CD4-positive, alpha-beta T cell treated with Interleukin-17A for 1 hour (primary cell): ENCODE results near the gene DPP7.

Experiments
- DNase-seq: peaks from one replicate; pipeline ENCODE4 v3.0.0-alpha.2; 2020

DPP7 gene

GRCh38 chr9:137086531-137087408 lies 27.8 kb downstream of the DPP7 start, which contains the start of gene MAN1B1:
Gene MAN1B1, plus strand, starts transcription at chr9:137086985. Its CDS starts 15 bp downstream, at chr9:137087000.
- DNase-seq, result peak; percentile 99

- peak; percentile 34 for DNase-seq
Measured at GRCh38 chr9:137085920-137086530, 28.5 kb downstream of the DPP7 start.

GRCh38 chr9:137084526-137084925 lies 30.0 kb downstream of the DPP7 start:
- no peak for DNase-seq

- no peak for DNase-seq
Measured at GRCh38 chr9:137083394-137084004, 31.0 kb downstream of the DPP7 start.

GRCh38 chr9:137082925-137083290 lies 31.6 kb downstream of the DPP7 start:
- DNase-seq, result no peak

- DNase-seq, result no peak
Measured at GRCh38 chr9:137082222-137082924, 32.2 kb downstream of the DPP7 start.

GRCh38 chr9:137080260-137081122 lies 34.0 kb downstream of the DPP7 start:
- no peak for DNase-seq

- DNase-seq, result no peak
Measured at GRCh38 chr9:137079401-137079787, 35.1 kb downstream of the DPP7 start.

GRCh38 chr9:137078701-137079400 lies 35.7 kb downstream of the DPP7 start:
- DNase-seq, result no peak

- DNase-seq, result peak; percentile 53
Measured at GRCh38 chr9:137077758-137078693, 36.5 kb downstream of the DPP7 start.

GRCh38 chr9:137077010-137077747 lies 37.4 kb downstream of the DPP7 start, which contains the start of gene UAP1L1:
Gene UAP1L1, plus strand, starts transcription at chr9:137077517. Its CDS starts 16 bp downstream, at chr9:137077533.
- DNase-seq, result peak; percentile 69

- DNase-seq, result no peak
Measured at GRCh38 chr9:137076636-137077009, 37.9 kb downstream of the DPP7 start.

GRCh38 chr9:137075275-137075775 lies 39.2 kb downstream of the DPP7 start:
- DNase-seq, result no peak

- no peak for DNase-seq
Measured at GRCh38 chr9:137074657-137075274, 39.8 kb downstream of the DPP7 start.

- DNase-seq, result no peak
Measured at GRCh38 chr9:137073992-137074399, 40.5 kb downstream of the DPP7 start.

GRCh38 chr9:137071282-137071681 lies 43.3 kb downstream of the DPP7 start:
- no peak for DNase-seq

- DNase-seq, result no peak
Measured at GRCh38 chr9:137070906-137071275, 43.6 kb downstream of the DPP7 start.

GRCh38 chr9:137070201-137070905 lies 44.2 kb downstream of the DPP7 start, which contains the start of gene SAPCD2:
Gene SAPCD2, minus strand, starts transcription at chr9:137070557. Its CDS starts 97 bp downstream, at chr9:137070460.
- peak; percentile 88 for DNase-seq
